LNCAP (cell line): Measurements from ENCODE around the gene HSD11B1.
A peak's percentile ranks its signal among the peaks of the same experiment; 100 is the strongest.

Experiments
- CTCF ChIP-seq: fragments of 450-650 bp; IDR thresholded peaks from 2 replicates; pipeline ENCODE4 v1.5.1; 2017; ENCODE audit warnings: mild to moderate bottlenecking

HSD11B1 gene

GRCh38 chr1:209742409-209743144 lies 37.9 kb downstream of the HSD11B1 start:
- TF ChIP-seq CTCF = no peak

GRCh38 chr1:209743145-209743482 lies 38.5 kb downstream of the HSD11B1 start:
- TF ChIP-seq CTCF = no peak

GRCh38 chr1:209746451-209747165 lies 42.0 kb downstream of the HSD11B1 start:
- TF ChIP-seq CTCF = no peak

GRCh38 chr1:209747580-209748262 lies 43.1 kb downstream of the HSD11B1 start:
- peak; percentile 98 for TF ChIP-seq CTCF

- no peak for TF ChIP-seq CTCF
These were observed 44.0 kb downstream of the HSD11B1 start for GRCh38 chr1:209748620-209749019.

GRCh38 chr1:209749205-209749604 lies 44.6 kb downstream of the HSD11B1 start:
- no peak for TF ChIP-seq CTCF

GRCh38 chr1:209749670-209750323 lies 45.2 kb downstream of the HSD11B1 start:
- no peak for TF ChIP-seq CTCF
